HG03108 (cell line): Measurements from ENCODE around the gene GH1.
"Not testable (repeated sequence)": the region's sequence is repeated elsewhere in the genome, so short reads cannot be mapped to it uniquely, and the experiment has no call there.

Source experiments
- ATAC-seq: cut with Tn5 transposase; IDR thresholded peaks from one replicate; pipeline ENCODE4 v1.9.1; 2021; ENCODE audit warnings: moderate library complexity; ENCODE audit not compliant: unreplicated experiment

GH1 gene

GRCh38 chr17:63918789-63919305, at the start of gene GH1:
TSS of gene GH1 (minus strand) at chr17:63918839. CDS start at chr17:63918776, 63 bp downstream.
- not testable (repeated sequence) for ATAC-seq

GRCh38 chr17:63967953-63968352, 49.3 kb upstream of the GH1 start:
- no peak for ATAC-seq

GRCh38 chr17:63966646-63967264, 48.1 kb upstream of the GH1 start:
- ATAC-seq, result no peak

GRCh38 chr17:63963123-63963522, 44.5 kb upstream of the GH1 start:
- ATAC-seq, result no peak

- no peak for ATAC-seq
Measured at GRCh38 chr17:63962298-63962744, 43.7 kb upstream of the GH1 start.

DNA sequence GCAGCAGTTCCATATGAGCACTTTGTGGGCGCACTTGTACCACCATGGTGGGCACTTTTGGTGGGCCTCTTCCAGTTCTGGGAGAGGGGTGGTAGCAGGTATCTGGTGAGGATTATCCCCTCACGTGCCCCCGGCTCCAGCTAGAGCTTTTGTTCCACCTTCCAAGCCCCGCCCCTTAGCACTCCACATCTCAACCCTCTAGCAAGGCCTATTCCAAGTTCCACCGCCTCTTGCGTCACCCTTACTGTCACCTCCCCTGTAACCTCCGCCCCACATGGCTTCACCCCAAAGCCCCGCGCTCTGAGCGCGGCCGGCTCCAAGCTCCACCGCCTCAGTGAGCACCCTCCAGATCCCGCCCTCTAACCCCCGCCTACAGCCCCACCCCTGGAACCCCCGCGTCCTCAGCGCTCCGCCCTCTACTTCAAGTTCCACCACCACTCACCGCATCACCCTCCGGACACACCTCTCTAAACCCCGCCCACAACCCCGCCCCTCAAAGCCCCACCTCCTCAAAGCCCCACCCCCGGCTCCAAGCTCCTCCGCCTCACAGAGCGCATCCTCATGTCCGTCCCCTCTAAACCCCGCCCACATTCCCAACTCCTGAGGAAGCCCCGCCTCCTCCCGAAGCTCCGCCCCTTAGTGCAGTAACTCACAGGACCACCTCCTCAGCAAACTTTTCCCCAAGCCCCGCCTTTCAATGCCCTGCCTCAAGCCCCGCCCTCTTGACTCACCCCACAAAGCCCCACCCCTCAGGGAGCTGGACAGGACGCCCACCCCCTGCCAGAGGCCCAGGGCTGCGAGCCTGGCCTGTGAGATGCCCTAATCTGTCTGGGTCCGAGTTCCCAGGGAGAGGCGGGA, 42.9 kb upstream of the GH1 start:
- ATAC-seq, result no peak

DNA sequence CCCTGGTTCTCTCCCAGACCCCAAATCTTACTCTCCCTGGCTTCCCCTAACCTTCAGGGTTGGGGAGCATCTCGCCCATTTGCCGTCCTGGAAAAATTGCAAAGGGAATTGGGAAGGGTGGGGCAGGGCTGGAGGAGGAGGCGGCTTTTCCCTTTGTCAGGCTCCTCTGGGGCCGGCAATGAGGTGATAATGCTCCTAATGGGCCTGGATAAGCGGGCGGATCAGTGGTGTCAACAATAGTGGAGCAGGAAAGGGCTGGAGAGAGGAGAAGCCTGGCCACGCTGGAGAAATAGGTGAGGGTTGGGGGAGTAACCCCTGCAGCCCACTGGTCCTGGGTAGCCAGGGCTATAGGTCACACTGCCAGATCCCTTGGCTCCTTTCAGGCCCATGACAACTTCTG, 41.8 kb upstream of the GH1 start:
- ATAC-seq, result no peak

DNA sequence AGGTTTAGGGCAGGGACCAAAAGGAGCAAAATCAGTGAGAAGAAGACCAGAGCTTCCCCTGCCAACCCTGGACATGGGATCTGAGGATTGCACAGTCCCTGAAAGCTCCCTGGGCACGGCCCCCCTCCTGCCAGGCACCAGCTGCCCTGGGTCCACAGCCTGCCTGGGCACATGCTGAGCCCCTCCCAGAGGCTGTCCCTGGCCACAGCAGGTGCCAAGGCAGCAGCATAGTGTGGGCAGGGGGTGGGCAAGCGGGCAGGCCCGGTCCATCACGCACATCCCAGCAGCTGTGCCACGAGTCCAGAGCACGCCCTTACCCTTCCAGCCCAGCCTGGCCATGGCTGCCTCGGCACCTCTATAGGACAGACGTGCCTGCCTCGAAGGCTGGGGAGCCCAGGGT, 41.4 kb upstream of the GH1 start:
- ATAC-seq, result no peak

DNA sequence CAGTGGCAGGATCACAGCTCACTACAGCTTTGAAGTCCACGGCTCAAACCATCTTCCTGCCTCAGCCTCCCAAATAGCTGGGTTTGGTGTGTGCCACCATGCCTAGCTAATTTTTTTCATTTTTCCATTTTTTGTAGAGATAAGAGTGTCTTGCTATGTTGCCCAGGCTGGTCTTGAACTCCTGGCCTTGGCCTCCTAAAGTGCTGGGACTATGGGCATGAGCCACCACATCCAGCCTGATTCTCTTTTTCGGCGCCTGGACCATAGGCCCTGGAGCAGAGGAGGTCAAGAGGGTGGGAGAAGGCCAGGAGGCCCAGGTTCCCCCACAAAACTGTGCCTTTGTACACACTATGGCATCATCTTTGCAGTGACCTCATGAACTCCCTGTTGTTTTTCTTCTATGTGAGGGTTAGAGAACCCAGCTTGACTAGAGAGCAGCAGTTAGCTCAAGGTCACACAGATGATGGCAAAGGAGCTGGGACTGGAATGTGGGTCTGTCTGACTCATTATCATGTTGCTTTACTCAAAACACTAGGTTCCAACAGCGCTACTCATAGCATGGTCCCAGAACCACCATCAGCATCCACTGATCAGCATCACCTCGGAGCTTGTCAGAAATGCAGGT, 37.8 kb upstream of the GH1 start:
- no peak for ATAC-seq

DNA sequence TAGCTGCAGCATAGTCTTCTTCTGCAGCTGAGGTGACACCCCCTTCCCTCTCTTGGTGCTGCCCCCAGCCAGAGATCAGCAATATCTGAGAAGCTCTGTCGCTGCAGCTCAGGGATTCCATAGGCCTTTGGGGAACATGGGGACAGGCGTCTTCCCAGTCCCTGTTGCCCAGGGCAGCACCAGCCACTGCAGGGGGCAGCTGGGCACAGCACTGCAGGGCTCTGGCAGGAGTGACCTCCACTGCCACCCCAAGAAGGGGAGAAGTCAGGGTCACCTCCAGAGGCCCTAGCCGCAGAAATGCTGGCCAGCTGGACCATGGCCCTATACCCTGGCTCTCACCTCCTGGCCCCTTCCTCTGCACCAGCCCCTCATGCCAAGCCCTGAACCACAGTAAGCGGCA, 37.2 kb upstream of the GH1 start:
- no peak for ATAC-seq

DNA sequence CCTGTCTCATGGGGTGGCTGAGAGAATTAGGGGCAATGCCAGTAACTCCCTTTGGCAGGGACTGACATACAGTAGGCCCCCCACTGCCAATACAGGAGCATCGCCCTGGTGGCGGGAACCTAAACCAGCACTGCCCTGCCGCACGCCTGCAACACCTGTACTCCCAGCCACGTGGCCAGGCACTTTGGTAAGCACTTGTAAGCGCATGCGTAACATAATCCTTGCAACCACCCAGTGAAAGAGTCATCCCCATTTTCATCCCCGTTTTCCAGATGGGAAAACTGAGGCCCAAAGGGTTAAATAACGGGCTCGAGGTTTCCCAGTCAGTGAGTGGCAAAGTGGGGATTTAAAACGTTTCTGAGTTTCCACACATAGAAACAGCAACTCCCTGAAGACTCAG, 36.6 kb upstream of the GH1 start:
- ATAC-seq, result no peak

DNA sequence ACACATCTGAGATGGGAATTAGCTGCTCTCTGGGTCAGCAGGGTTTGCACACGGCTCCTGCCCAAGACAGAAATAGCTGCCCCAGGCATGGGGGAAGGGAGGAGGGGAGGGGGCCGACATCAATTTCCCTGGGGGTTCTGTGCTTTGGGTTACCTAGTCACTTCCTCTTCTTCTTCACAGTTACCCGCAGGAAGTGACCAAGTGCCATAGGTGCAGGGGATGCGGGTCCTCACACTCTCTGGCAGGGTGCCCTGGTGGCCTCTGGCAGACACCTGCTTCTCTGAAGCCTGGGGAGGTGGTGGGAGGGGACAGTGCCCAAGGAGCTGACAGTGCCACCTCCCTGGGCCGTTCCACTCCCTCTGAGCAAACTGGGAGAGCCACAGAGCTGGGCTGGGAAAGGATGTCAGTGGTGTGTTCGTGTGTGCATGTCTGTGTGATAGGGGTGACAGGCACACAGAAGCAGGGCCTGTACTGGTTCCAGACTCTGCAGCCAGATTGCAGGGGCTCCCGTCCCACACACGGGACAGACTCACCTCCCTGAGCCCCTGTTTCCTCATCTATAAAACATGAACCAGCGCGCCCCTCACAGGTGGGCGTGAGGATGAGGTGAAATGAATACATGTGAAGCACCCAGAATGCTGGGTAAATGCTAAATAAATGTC, 35.9 kb upstream of the GH1 start:
- ATAC-seq, result peak; percentile 68

DNA sequence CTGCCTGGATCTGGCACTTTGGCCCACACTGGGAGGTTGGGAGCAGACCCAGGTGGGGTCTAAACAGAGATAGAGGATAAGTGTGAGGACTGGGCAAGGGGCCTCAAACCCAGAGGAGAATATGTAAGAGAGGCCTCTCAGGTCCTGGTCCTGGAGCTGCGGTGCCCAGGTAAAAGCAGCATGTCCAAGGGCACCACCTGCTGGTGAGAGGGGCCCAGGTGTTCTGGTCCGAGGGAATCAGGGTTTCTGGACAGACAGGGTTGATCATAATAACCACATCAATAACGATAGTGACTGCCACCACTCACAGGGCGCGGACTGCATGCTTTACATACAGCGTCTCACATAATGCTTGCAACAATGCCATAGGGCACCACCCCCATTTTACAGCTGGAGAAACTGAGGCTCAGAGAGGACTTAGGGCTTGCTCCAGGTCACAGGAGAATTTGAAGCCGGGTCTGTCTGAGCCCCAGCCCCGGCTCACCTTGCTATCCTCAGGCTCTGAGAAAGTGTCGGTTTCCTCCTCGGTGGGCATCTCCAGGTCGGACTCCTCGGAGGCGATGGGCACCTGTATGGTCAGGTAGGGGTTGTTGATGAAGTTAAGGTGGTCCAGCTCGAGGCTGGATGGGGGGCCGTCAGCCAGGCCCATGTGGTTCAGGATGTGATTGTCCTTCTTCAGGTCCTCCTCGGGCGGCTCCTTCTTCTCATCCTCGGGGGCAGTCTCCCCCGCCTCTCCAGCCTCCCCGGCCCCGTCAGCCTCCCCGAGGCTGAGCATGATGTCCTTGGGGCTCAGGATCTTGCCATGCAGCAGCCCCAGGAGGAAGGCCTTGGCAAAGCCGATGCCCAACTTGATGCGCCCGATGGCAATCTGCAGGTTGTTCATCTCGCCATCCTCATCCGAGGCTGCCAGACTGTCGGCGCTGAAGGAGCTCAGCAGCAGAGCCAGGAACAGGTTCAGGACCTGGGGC, 32.6 kb upstream of the GH1 start:
- ATAC-seq, result no peak

GRCh38 chr17:63949576-63950250, 31.1 kb upstream of the GH1 start:
- no peak for ATAC-seq

GRCh38 chr17:63948521-63948920, 29.9 kb upstream of the GH1 start:
- ATAC-seq, result no peak

DNA sequence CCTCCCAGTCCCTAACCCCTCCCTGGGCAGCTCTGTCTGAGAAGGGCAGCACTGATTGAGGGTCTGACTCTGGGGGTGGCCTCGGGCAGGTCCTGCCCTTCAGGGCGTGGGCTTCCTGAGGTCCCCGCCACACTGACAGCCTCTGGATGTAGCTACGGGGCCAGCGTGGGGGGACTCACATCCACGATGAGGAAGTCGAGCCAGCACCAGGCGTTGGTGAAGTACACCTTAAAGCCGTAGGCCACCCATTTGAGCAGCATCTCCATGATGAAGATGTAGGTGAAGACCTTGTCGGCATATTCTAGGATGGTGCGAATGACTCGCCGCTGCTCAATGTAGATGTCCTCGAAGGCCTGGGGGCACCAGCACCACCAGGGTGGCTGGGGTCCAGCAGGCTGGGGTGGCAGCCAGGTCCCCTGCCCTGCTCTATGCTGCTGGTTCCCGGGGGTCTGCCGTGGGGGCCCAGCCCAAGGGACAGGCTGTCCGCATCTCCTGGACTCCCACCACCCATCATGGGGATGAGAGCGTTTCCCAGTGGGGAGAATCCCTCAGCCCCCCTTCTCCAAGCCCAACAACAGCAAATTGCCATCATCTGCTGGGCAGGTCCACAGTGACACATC, 29.2 kb upstream of the GH1 start:
- no peak for ATAC-seq

DNA sequence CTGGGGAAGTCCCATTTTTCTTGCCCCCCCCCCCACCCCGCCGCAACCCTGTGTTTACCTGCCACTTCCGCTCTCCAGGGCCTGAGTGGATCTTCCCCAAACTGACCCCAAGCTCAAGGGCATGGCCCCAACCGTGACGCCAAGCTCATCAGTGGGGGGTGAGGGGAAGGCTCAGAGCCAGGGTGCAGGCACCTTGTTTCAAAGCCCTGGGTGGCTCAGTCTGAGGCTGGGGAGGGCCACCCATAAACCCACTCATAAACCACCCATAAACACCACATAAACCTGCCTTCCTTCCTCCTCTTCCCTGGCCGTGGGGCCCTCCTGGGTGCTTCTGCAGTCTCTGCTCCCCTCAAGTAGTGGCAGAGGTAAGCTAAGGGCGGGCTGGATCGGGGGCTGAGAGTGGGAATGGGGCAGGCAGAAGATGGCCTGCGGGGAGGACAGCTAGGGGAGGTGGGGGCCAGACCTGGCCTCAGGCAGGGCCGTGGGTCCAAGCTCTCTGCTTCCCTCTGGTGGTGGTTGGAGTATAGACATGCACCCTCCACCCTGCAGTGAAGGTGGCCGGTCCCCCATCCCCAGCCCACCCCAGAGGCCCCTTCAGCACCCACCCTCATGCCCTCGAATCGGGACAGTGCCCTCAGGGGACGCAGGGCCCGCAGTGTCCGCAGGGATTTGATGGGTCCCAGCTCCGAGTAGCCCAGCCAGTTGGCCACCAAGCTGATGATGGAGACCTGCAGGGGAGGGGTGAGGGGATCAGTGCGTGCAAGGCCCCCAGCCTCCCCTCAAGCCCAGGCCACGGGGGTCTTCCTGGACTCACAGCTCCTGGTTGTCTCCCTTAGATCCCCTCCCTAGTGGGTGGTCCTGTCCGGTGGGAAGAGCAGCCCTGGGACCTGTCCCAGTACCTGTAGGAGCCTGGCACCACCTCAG, 28.1 kb upstream of the GH1 start:
- peak; percentile 45 for ATAC-seq
